Gastrocnemius medialis (tissue), 4 donors: ENCODE results near the gene DLX4. TPM values are rescaled to one million over a fixed set of nuclear protein-coding genes. Genes with fewer than 3 reads are reported as not detected.

ENCODE experiments used
- ATAC-seq, 2 donors: fragments of 150-250 bp; one replicate each; pipeline ENCODE4 v1.9.1; 2016
- DNase-seq, 2 donors: peaks; one replicate each; pipeline ENCODE4 v3.0.0-alpha.2; 2019
- H3K27ac ChIP-seq, 4 donors: fragments of 200-600 bp; sonication (generic); 1 replicate in 1 of 4; 2 replicates in 3 of 4; pipeline ENCODE4 v1.5.1; 2016 to 2018; ENCODE audit warnings: mild to moderate bottlenecking in 2 of 4, moderate library complexity in 1 of 4
- H3K27me3 ChIP-seq, 3 donors: fragments of 200-600 bp; sonication (generic) in 2 of 3; 1 replicate in 1 of 3; 2 replicates in 2 of 3; pipeline versions ENCODE4 v1.5.1 to v1.6.0; 2016 to 2019; ENCODE audit warnings: mild to moderate bottlenecking in 1 of 3, moderate library complexity in 1 of 3
- H3K36me3 ChIP-seq, 2 donors: fragments of 200-600 bp; sonication (generic) in 1 of 2; one replicate each; pipeline ENCODE4 v1.5.1; 2017 to 2018
- H3K4me1 ChIP-seq, 2 donors: fragments of 200-600 bp; sonication (generic) in 1 of 2; one replicate each; pipeline ENCODE4 v1.5.1; 2016 to 2017; ENCODE audit warnings: mild to moderate bottlenecking in 2 of 2
- H3K4me3 ChIP-seq, 4 donors: fragments of 200-600 bp; sonication (generic) in 3 of 4; 1 replicate in 1 of 4; 2 replicates in 3 of 4; pipeline ENCODE4 v1.5.1; 2016 to 2019; ENCODE audit warnings: mild to moderate bottlenecking in 2 of 4
- H3K9me3 ChIP-seq, 3 donors: fragments of 200-600 bp; sonication (generic) in 2 of 3; 1 replicate in 1 of 3; 2 replicates in 2 of 3; pipeline ENCODE4 v1.5.1; 2016 to 2019
- POLR2A ChIP-seq, 2 donors: fragments of 450-650 bp; IDR thresholded peaks; one replicate each; pipeline ENCODE4 v1.6.1; 2017; ENCODE audit warnings: antibody characterized with exemption in 2 of 2, mild to moderate bottlenecking in 2 of 2, moderate library complexity in 2 of 2
- in situ Hi-C, 4 donors: fragments of 200-750 bp; cut with MboI; loops; one replicate each; pipeline versions ENCODE4 v1.15.0 to v1.8.0; 2017; ENCODE audit warnings: low sequenced_read_pairs in 4 of 4
- intact Hi-C: fragments of 100-400 bp; cut with DNase I; formaldehyde crosslinking; loops from one replicate; pipeline ENCODE4 v1.15.1; 2023; ENCODE audit warnings: low total_unique reads
- total RNA-seq, 4 donors: library from RNA; depleted of rRNA; stranded (reverse); fragments of >200 nt; gene quantifications; one replicate each; pipeline versions ENCODE4 v1.1.0 to v1.2.3, GENCODE V29; 2016
- TF ChIP-seq, protein P1 (sequence below), 5 experiments: fragments of 450-650 bp in 3 of 5; fragments of 200-600 bp in 2 of 5; sonication (generic) in 2 of 5; IDR thresholded peaks in 4 of 5; conservative IDR thresholded peaks in 1 of 5; 1 replicate in 4 of 5; 2 replicates in 1 of 5; pipeline ENCODE4 v1.5.1; 2016 to 2019; ENCODE audit warnings: antibody characterized with exemption in 5 of 5, mild to moderate bottlenecking in 3 of 5, moderate library complexity in 3 of 5

Gene DLX4
- total RNA-seq, 4 donors from 2014 or later, result not detected

GRCh38 chr17:49984776-49985175, 15.8 kb downstream of the DLX4 start:
- intact Hi-C loops (no loop called here), in situ Hi-C loops (loop anchor here (10.0 to 25.0 kb wide), 2 partner anchors 100 to 422 kb away; no protein-coding TSS in a partner anchor)
- ATAC-seq (no peak), DNase-seq (no peak)
- H3K27me3 ChIP-seq, result peaks cover 15 to 36% (median 29%) of the 10 kb centered on the region in 3 donors
- no peak for TF ChIP-seq POLR2A (IDR thresholded peaks at IDR 0.05)
- TF ChIP-seq, protein P1, sequence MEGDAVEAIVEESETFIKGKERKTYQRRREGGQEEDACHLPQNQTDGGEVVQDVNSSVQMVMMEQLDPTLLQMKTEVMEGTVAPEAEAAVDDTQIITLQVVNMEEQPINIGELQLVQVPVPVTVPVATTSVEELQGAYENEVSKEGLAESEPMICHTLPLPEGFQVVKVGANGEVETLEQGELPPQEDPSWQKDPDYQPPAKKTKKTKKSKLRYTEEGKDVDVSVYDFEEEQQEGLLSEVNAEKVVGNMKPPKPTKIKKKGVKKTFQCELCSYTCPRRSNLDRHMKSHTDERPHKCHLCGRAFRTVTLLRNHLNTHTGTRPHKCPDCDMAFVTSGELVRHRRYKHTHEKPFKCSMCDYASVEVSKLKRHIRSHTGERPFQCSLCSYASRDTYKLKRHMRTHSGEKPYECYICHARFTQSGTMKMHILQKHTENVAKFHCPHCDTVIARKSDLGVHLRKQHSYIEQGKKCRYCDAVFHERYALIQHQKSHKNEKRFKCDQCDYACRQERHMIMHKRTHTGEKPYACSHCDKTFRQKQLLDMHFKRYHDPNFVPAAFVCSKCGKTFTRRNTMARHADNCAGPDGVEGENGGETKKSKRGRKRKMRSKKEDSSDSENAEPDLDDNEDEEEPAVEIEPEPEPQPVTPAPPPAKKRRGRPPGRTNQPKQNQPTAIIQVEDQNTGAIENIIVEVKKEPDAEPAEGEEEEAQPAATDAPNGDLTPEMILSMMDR (IDR thresholded peaks at IDR 0.05 in 4 of 5, conservative IDR thresholded peaks at IDR 0.05 in 1 of 5), result no peak
- no peak overlapping the region for H3K4me3 ChIP-seq
- no peaks in the 10 kb centered on the region for H3K9me3 ChIP-seq
- H3K4me1 ChIP-seq, result no peaks in the 10 kb centered on the region
- H3K27ac ChIP-seq, result no peak overlapping the region
- H3K36me3 ChIP-seq, result no peaks in the 10 kb centered on the region

DNA sequence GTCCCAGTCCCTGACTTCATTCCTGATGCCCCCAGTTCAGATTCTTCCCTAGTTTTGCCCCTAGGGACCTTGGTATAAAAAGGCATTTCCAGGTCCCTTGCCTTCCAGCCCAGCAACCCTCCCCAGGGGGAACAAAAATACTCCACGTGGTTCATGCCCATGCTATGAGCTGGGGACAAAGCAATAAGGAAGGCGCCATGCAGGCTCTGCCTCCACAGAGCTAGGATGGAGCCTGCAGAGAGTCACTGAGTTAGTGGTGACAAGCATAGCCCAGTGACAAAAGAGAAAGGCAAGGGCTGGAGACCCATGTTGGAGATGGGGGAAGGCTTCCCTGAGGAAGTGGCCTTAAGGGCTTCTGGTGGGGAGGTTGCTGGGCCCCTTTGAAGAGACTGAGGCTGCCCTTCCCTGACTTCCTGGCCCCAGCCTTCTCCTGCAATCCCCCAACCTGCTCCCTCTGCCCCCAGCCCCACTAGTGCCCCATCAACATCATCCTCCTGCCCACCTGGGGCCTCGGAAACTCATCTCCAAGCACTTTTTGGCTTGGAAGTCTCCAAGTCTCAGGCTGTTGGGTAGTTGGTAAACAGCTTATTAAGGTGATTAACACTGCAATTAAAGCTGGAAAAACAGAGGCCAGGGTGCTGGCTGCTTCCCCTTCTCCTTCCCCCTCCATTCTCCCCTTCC, 16.5 kb downstream of the DLX4 start:
- intact Hi-C loops (no loop called here), in situ Hi-C loops (loop anchor here (10.0 to 25.0 kb wide), 2 partner anchors 101 to 423 kb away; no protein-coding TSS in a partner anchor)

DNA sequence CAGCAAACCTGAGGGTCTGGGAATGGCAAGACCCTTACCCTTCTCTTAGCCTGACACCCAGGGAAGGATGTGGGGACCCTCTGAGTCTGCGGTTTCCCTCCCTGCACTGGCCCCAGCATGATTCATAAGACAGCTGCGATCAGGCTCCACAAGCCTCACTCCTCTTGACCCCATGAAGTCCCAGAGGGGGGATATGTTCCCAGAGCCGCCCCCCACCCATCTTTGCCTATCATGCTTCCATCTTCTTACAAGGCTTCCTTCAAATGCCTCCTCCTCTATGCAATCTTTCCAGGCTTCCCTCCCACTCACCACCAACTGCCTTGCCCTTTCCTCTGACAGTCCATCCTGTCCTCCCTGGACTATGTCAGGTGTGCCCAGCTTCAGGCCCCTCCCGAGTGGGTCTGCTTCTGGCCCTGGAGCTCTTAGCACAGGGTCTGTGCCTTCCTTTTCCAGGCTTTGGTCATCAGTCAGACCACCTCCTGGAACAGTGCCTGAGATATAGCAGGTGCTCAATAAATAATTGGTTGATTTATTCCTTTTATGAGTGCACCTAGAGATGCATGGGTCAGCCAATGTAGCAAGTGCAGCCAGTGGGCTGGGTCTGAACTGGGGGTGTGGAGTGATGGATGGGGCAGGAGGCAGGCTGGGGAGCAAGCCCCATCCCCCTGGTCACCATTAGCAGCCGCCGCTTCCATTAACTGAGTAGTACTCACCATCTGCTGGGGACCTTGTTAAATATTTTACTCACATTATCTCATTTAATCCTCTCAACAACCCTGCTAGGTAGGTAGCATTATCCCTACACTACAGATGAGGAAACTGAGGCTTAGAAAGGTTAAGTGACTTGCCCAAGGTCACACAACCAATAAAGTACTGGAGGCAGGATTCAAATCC, 17.7 kb downstream of the DLX4 start:
- ATAC-seq (no peak), DNase-seq (no peak)
- intact Hi-C loops (no loop called here), in situ Hi-C loops (loop anchor here (10.0 to 25.0 kb wide), 2 partner anchors 102 to 424 kb away; no protein-coding TSS in a partner anchor)
- no peaks in the 10 kb centered on the region for H3K9me3 ChIP-seq
- no peak for TF ChIP-seq POLR2A (IDR thresholded peaks at IDR 0.05)
- TF ChIP-seq, protein P1 (IDR thresholded peaks at IDR 0.05 in 4 of 5, conservative IDR thresholded peaks at IDR 0.05 in 1 of 5), result no peak
- no peaks in the 10 kb centered on the region for H3K36me3 ChIP-seq
- H3K27ac ChIP-seq, result no peak overlapping the region
- no peaks in the 10 kb centered on the region for H3K4me1 ChIP-seq
- H3K27me3 ChIP-seq, result peaks cover 26 to 39% (median 38%) of the 10 kb centered on the region in 3 donors
- H3K4me3 ChIP-seq, result no peak overlapping the region

More for the DNA sequence above, 16.5 kb downstream of the DLX4 start:
- Histone ChIP-seq H3K27me3 (peaks cover 20 to 36% (median 29%) of the 10 kb centered on the region in 3 donors), H3K4me1 (no peaks in the 10 kb centered on the region), H3K9me3 (no peaks in the 10 kb centered on the region), H3K4me3 (no peak overlapping the region), H3K27ac (no peak overlapping the region), H3K36me3 (no peaks in the 10 kb centered on the region)
- TF ChIP-seq POLR2A (IDR thresholded peaks at IDR 0.05), result no peak
- TF ChIP-seq, protein P1 (IDR thresholded peaks at IDR 0.05 in 4 of 5, conservative IDR thresholded peaks at IDR 0.05 in 1 of 5), result no peak
- no peak for ATAC-seq
- no peak for DNase-seq

GRCh38 chr17:49987290-49987585, 18.2 kb downstream of the DLX4 start:
- in situ Hi-C loops, result loop anchor here (10.0 to 25.0 kb wide), 2 partner anchors 102 to 425 kb away; no protein-coding TSS in a partner anchor
- ATAC-seq (no peak), DNase-seq (no peak)

More at GRCh38 chr17:49987290-49987585, 18.2 kb downstream of the DLX4 start:
- Histone ChIP-seq H3K27me3 (peaks cover 31 to 44% (median 43%) of the 10 kb centered on the region in 3 donors), H3K4me3 (no peak overlapping the region), H3K27ac (no peak overlapping the region), H3K9me3 (no peaks in the 10 kb centered on the region), H3K4me1 (no peaks in the 10 kb centered on the region), H3K36me3 (no peaks in the 10 kb centered on the region)
- intact Hi-C loops, result no loop called here
- TF ChIP-seq, protein P1 (IDR thresholded peaks at IDR 0.05 in 4 of 5, conservative IDR thresholded peaks at IDR 0.05 in 1 of 5), result no peak
- TF ChIP-seq POLR2A (IDR thresholded peaks at IDR 0.05), result no peak
